ENCODE measurements around the gene GLT1D1. TPM values are rescaled to one million over a fixed set of nuclear protein-coding genes. Genes with fewer than 3 reads are reported as not detected.

GLT1D1 gene
- total and polyA plus RNA-seq, 2 of the 8 experiments (the other 6 are each of a cell fraction or from before 2014, with no cell fraction given) = 1.5 to 3.6 TPM

- TF ChIP-seq BACH1 (IDR thresholded peaks at IDR 0.05; ENCODE audit: low read length) = no peak
- TF ChIP-seq MAX (IDR thresholded peaks at IDR 0.05) = no peak
- no peak for TF ChIP-seq CHD7 (IDR thresholded peaks at IDR 0.05; ENCODE audit: insufficient replicate concordance, low read length)
- no peak for TF ChIP-seq ASH2L (IDR thresholded peaks at IDR 0.05; ENCODE audit: low read length)
- TF ChIP-seq RBBP5 (IDR thresholded peaks at IDR 0.05; ENCODE audit: borderline replicate concordance, low read depth, low read length) = no peak
- TF ChIP-seq POLR2AphosphoS5 (IDR thresholded peaks at IDR 0.05; ENCODE audit: low read depth, low read length) = no peak
- no peak for TF ChIP-seq RAD21 (IDR thresholded peaks at IDR 0.05 in 1 of 2, conservative IDR thresholded peaks at IDR 0.05 in 1 of 2; ENCODE audit: low read depth in 2 of 2, low read length in 2 of 2)
Observed at GRCh38 chr12:128876559-128876958, 23.3 kb downstream of the GLT1D1 start (continued).

All from H1 (cell line).